ENCODE measurements around the gene PARL.

DNA sequence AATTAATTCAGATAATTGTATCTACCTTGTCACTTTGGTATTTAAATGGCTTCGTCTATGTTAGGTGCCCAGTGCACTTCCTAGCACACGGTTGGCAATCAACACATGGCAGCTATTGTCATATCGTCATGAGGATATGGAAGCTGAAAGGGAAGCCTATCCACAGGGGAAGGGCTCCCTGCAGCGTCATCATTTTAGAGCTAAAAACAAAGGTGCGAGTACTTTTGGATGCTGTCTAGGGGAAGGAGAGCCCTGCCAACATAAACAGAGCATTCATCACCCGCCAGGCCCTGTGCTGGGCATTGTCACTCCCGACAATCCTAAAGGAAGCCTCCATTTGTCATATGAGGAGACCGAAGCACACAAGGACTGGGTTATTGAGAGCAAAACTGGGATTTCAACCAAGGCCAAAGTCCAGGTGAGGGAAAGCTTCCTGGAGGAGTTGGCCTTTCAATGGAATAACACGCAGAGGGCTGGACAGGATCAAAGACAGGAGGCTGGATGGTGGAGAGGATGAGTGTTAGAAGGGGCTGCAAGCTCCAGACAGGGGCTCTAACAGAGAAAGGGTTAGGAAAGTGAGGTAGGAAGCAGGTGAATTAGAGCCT is 8.0 kb upstream of the PARL start:
- TF ChIP-seq EZH2phosphoT487 (IDR thresholded peaks at IDR 0.05; ENCODE audit: low read depth, severe bottlenecking, unreplicated experiment) (no peak), EZH2 (IDR thresholded peaks at IDR 0.05; ENCODE audit: borderline replicate concordance) (no peak)
- TF ChIP-seq, protein P1, sequence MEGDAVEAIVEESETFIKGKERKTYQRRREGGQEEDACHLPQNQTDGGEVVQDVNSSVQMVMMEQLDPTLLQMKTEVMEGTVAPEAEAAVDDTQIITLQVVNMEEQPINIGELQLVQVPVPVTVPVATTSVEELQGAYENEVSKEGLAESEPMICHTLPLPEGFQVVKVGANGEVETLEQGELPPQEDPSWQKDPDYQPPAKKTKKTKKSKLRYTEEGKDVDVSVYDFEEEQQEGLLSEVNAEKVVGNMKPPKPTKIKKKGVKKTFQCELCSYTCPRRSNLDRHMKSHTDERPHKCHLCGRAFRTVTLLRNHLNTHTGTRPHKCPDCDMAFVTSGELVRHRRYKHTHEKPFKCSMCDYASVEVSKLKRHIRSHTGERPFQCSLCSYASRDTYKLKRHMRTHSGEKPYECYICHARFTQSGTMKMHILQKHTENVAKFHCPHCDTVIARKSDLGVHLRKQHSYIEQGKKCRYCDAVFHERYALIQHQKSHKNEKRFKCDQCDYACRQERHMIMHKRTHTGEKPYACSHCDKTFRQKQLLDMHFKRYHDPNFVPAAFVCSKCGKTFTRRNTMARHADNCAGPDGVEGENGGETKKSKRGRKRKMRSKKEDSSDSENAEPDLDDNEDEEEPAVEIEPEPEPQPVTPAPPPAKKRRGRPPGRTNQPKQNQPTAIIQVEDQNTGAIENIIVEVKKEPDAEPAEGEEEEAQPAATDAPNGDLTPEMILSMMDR (IDR thresholded peaks at IDR 0.05; ENCODE audit: poor library complexity), result no peak

Data from hepatocyte (in vitro differentiated cells).